PC-9 (cell line): ENCODE results near the gene CIITA.

ENCODE experiments used
- CTCF ChIP-seq: fragments of 200-600 bp; sonication (generic); conservative IDR thresholded peaks from 2 replicates; pipeline ENCODE4 v1.6.1; 2017; ENCODE audit warnings: mixed run types, antibody characterized with exemption, mild to moderate bottlenecking, moderate library complexity
- EZH2 ChIP-seq: fragments of 200-600 bp; sonication (generic); IDR thresholded peaks from 2 replicates; pipeline ENCODE4 v1.8.0; 2017; ENCODE audit warnings: antibody characterized with exemption, low read depth

GRCh38 chr16:10920726-10921427 is 43.9 kb downstream of the CIITA start:
- TF ChIP-seq CTCF (no peak), EZH2 (no peak)
